Measurements from ENCODE around the gene JCAD.

DNA sequence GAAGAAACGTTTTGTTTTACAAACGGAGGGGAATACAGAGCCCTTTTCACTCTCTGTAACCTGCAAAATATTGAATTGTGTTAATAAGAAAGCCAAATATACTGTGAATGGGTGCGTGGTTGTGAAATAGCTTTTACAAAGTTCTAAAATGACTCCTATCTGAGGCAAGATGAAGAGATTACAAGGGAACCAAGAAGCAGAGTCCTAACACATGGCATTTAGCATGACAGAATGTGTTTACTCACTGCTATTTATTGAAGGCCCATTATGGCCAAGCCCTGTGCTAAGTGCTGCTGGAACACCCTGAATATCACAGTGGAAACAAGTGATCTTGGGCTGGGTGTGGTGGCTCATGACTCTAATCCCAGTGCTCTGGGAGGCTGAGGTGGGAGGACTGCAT, 12.9 kb downstream of the JCAD start:
- TF ChIP-seq CTCF (IDR thresholded peaks at IDR 0.05 in 2 of 3, conservative IDR thresholded peaks at IDR 0.05 in 1 of 3; ENCODE audit: control insufficient read depth in 2 of 3, extremely low read depth in 1 of 3, insufficient read depth in 1 of 3, low read depth in 3 of 3, low read length in 3 of 3), result no peak
- TF ChIP-seq HDAC6 (IDR thresholded peaks at IDR 0.05; ENCODE audit: unreplicated experiment), result no peak
- TF ChIP-seq ZBTB33 (IDR thresholded peaks at IDR 0.05), result no peak
- TF ChIP-seq, protein P1, sequence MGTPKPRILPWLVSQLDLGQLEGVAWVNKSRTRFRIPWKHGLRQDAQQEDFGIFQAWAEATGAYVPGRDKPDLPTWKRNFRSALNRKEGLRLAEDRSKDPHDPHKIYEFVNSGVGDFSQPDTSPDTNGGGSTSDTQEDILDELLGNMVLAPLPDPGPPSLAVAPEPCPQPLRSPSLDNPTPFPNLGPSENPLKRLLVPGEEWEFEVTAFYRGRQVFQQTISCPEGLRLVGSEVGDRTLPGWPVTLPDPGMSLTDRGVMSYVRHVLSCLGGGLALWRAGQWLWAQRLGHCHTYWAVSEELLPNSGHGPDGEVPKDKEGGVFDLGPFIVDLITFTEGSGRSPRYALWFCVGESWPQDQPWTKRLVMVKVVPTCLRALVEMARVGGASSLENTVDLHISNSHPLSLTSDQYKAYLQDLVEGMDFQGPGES (IDR thresholded peaks at IDR 0.05), result no peak
- TF ChIP-seq MYC (IDR thresholded peaks at IDR 0.05; ENCODE audit: insufficient read depth, insufficient read length, insufficient replicate concordance, low read length, severe bottlenecking), result no peak
- TF ChIP-seq EZH2 (IDR thresholded peaks at IDR 0.05; ENCODE audit: borderline replicate concordance, control insufficient read depth, low read depth, low read length), result no peak
- TF ChIP-seq DPF2 (IDR thresholded peaks at IDR 0.05), result no peak
- TF ChIP-seq JUND (IDR thresholded peaks at IDR 0.05; ENCODE audit: low read depth, low read length), result no peak
- no peak for TF ChIP-seq POLR2A (IDR thresholded peaks at IDR 0.05; ENCODE audit: low read depth, low read length)

Measured in GM12878 (cell line).